Lower leg skin (tissue), 3 donors: ENCODE results near the gene NUDT2.

Experiments used
- CTCF ChIP-seq, 3 donors: fragments of 450-650 bp; IDR thresholded peaks; one replicate each; pipeline ENCODE4 v1.5.1; 2016; ENCODE audit warnings: antibody characterized with exemption in 3 of 3, mild to moderate bottlenecking in 3 of 3, moderate library complexity in 2 of 3
- POLR2A ChIP-seq, 2 donors: fragments of 450-650 bp; IDR thresholded peaks; one replicate each; pipeline ENCODE4 v1.6.1; 2016 to 2017; ENCODE audit warnings: antibody characterized with exemption in 2 of 2, mild to moderate bottlenecking in 1 of 2, moderate library complexity in 1 of 2

GRCh38 chr9:34369636-34370035 lies 40.3 kb downstream of the NUDT2 start:
- TF ChIP-seq CTCF (IDR thresholded peaks at IDR 0.05) (no peak), POLR2A (IDR thresholded peaks at IDR 0.05) (no peak)
